Forelimb muscle (tissue), 1 donor: Measurements from ENCODE around the gene TMEM215. TPM values are rescaled to one million over a fixed set of nuclear protein-coding genes. Genes with fewer than 3 reads are reported as not detected.

ENCODE experiments used
- DNase-seq: peaks from one replicate; pipeline ENCODE4 v3.0.0-alpha.2; 2013; ENCODE audit warnings: low read depth
- polyA plus RNA-seq: library from polyadenylated mRNA; unstranded; fragments of 120-200 nt; gene quantifications from one replicate; pipeline ENCODE4 v1.2.1, GENCODE V29; 2013; ENCODE audit not compliant: insufficient read length

The TMEM215 gene
- polyA plus RNA-seq, 1 donor: 0.54 TPM

- DNase-seq: no peak
Observed at GRCh38 chr9:32832346-32832745, 49.0 kb downstream of the TMEM215 start.

Other genes with a start within 250 kb of the TMEM215 start
- 10.5 TPM for gene SMIM27, start 231.2 kb upstream of the TMEM215 start, polyA plus RNA-seq
- 17.4 TPM for gene TOPORS, start 231.0 kb upstream of the TMEM215 start, polyA plus RNA-seq
- 63.3 TPM for gene NDUFB6, start 210.4 kb upstream of the TMEM215 start, polyA plus RNA-seq
- gene TAF1L, start 147.9 kb upstream of the TMEM215 start, polyA plus RNA-seq: 0.03 TPM
- 22.1 TPM for gene APTX, start 218.1 kb downstream of the TMEM215 start, polyA plus RNA-seq
- gene DNAJA1, start 241.7 kb downstream of the TMEM215 start, polyA plus RNA-seq: 86.8 TPM